T1000 (cell line): ENCODE data around the gene TMEM269.

Experiments used
- DNase-seq: peaks from one replicate; lab custom pipeline; 2025; ENCODE audit warnings: mixed read lengths; lab: John Stamatoyannopoulos, UW

TMEM269 gene

DNA sequence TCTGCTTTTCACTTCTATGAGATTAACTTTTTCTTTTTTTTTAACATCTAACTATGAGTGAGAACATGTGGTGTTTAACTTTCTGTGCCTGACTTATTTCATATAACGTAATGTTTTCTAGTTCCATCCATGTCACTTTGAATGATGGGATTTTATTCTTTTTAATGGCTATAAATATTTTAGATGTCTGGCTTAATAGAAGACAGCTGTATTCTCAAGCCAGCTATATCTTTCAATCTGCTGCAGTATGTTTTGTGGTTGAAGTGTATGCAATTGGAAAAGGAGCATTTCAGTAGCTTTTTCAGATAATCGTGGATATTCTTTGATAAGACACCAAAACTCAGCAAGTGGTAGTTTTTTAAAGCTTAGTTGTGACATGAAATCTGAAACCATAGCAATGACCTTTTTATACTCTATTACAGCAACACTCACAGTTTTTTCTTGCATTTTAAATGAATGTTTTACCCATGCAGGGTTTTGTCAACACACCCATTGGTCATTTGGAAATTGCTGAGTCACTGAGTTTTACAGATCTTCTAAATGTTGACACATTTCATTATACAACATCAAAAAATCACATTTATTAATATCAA lies 38.1 kb downstream of the TMEM269 start:
- no peak for DNase-seq

DNA sequence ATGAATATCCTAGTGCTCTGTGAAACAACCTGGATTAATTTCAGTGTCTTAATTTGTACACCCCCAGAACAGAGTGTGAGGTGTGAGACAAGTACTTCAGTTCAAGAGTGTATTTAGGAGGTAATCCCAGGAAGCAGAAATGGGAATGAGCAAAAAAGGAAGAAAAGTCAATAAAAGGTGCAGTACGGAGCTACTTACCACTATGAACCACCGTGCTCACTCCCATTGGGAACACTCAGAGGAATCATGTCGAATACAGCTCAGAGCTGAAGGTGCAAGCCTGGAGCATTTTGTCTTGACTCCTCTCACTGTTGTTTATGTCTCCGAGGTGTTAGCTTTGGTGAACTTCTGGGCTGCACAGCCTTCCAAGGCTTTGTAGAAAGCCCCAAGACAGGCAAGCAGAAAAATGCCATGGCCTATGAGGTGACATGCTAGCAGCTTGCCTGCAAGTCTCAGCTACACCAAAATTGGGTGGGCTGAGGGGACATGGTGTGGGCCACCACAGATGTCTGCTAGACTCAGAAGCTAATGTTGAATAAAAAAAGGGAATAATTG lies 39.8 kb downstream of the TMEM269 start:
- no peak for DNase-seq

DNA sequence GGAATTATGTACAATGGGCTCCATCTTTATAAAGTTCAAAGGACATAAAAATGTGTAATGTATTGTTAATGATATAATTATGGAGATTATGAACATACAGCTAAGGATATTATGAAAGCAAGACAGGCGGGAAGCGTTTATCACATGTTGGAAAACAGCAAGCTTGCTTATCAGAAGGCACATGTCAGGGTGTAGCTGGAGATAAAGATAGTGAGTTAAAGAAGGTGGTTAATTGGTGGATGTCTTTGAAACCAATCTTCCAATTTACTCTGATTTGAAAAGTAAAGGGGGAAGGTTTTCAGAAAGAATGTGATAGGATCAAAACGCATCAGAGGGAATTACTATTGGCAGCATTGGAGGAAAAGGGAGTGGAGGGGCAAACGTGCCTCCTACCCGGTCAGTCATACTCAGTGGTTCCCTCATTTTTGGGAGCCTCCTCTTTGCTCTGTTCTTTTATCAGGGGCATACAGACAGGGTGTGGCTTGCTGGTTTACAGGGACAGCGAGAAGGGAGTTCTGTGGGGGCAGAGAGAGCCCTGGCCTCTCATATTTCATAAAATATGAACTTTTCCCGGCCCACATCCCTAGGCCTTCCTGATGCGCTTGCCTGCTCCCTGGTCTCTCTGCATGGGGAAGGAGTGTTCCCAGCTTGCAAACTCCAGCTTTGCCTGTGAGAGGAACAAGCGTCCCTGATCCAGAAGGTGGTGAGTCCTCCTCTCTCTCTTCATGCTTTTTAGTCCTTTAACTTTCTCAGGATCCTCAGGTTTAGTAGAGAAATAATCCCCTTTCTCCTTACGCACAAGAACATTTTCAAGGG lies 40.5 kb downstream of the TMEM269 start:
- no peak for DNase-seq

DNA sequence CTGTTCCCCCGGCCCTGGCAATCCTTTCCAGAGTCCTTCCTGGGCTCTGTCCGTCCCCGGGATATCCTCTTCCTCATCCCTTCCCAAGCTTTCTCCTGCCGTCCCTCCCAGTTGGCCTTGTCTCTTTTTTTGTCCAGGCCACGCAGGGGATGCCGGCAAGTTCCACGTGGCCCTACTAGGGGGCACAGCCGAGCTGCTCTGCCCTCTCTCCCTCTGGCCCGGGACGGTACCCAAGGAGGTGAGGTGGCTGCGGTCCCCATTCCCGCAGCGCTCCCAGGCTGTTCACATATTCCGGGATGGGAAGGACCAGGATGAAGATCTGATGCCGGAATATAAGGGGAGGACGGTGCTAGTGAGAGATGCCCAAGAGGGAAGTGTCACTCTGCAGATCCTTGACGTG lies 45.8 kb downstream of the TMEM269 start:
- DNase-seq = no peak

- no peak for DNase-seq
Observed at GRCh38 chr1:42831273-42831672, 46.5 kb downstream of the TMEM269 start.

- DNase-seq = no peak
Observed at GRCh38 chr1:42832641-42833240, 48.0 kb downstream of the TMEM269 start.

GRCh38 chr1:42833981-42834380 lies 49.2 kb downstream of the TMEM269 start:
- no peak for DNase-seq

GRCh38 chr1:42834803-42835202 lies 50.0 kb downstream of the TMEM269 start:
- DNase-seq = no peak

DNA sequence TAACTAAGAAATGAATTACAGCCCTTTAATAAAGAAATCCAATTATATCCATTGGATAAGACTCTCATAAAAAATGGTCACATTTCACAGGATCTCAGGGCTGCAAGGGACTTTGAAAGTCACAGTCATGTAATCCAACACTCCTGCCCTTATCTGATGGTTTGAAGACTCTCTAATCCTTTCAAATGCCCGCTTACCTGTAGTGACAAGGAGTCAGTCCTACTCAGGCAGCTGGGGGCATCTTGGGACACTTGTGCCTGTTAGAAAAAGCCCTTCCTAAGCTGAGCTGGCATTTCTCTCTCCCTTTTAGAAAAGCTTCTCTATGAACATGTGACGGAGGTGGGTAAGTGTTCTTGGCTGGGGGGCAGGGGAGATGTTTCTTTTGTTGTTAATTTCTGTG lies 50.6 kb downstream of the TMEM269 start:
- no peak for DNase-seq

DNA sequence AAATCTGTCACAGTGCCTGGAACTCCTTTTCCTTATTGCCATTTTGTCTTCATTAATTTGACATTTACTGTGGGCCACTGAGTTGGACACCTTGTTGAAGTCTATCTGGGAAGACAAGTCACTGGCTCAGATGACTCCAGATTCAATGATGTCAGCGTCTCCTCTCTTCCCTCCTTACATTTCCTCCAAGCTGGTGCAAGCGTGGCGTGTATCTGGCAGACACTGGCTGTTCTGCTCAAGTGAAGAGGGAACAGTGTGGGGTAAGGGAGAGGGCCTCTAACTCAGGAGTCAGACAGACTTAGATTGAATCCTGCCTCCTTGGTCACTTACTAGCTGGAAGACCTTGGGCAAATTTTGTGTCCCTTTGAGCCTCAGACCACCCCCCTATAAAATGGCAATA lies 52.9 kb downstream of the TMEM269 start:
- no peak for DNase-seq

- no peak for DNase-seq
Observed at GRCh38 chr1:42838482-42839190, 53.8 kb downstream of the TMEM269 start.

DNA sequence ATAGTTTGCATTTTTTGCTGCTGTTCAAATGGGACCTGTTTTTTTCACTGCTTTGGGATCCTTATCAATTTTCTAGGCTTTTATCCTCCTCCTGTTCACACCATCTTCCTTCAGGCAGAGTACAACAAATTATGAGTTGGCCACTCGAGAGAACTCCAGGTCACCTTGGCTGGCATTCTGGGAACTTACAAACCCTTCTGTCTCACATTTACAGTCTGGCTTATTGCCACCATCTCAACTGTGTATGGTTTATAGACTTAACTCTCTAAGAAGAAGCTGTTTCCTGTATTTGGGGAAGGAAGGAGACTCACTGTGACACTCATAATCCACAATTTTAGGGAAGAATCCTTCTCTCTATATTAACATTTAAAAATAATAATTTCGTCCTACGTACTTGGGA lies 56.2 kb downstream of the TMEM269 start:
- no peak for DNase-seq

- DNase-seq = no peak
Observed at GRCh38 chr1:42841440-42842147, 56.8 kb downstream of the TMEM269 start.

- DNase-seq = no peak
Observed at GRCh38 chr1:42844592-42845140, 59.9 kb downstream of the TMEM269 start.

GRCh38 chr1:42845193-42845592 lies 60.4 kb downstream of the TMEM269 start:
- DNase-seq = no peak

- DNase-seq = no peak
Observed at GRCh38 chr1:42845866-42846256, 61.1 kb downstream of the TMEM269 start.

DNA sequence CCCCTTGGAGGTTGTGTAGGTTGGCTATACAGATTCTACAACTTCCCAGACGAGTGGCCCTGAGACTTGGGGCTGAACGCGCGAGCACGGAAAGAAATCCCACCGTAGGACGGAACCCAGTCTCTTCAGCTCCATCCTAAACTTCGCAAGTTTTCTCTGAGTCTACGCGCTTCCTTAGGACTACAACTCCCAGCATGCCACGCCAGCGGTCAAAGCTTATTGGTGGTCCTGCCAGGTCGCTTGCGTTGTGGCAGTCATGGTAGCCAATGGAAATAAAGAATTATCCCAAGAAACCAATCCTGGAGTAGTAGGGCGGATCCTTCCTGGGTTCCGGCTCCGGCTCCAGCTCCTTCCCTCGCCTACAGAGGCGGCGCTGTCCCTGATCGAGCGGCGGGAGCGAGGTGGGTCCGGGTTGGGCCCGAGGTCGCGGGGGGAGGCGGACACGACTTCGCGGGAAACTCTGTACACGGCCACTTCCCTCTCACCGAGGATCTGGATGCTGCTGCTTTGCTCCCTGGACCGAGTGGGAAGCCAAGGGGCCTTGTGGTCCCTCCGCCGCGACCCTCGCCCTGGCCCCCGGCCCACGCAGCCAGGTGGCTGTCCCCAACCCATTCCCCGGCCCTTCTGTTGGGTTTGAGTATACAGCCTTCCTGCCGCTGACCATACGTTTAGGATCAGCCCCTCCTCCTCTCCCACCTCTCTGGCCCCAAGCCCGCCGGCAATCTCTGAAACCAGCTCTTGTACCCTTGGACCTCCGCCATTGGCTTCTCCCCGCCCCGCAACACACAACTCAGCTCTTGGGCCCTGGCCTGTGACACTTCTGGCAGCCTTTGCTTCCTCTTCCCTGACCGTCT lies 61.7 kb downstream of the TMEM269 start, which contains the start of gene ZNF691:
Gene ZNF691 (plus strand): TSS at position 357 of the 854 bp plus-strand sequence. CDS start 3,046 bp downstream, outside the sequence.
- peak; percentile 89 for DNase-seq

- no peak for DNase-seq
Observed at GRCh38 chr1:42847111-42847595, 62.4 kb downstream of the TMEM269 start.

- DNase-seq = no peak
Observed at GRCh38 chr1:42847721-42848460, 63.1 kb downstream of the TMEM269 start.
